HG03175 (cell line): ENCODE measurements around the gene CCT6A.
A peak's percentile ranks its signal among the peaks of the same experiment; 100 is the strongest.
"Not testable (repeated sequence)": the region's sequence is repeated elsewhere in the genome, so short reads cannot be mapped to it uniquely, and the experiment has no call there.

ENCODE experiments used
- ATAC-seq: cut with Tn5 transposase; IDR thresholded peaks from one replicate; pipeline ENCODE4 v1.9.1; 2021; ENCODE audit warnings: mild to moderate bottlenecking, moderate library complexity; ENCODE audit not compliant: unreplicated experiment

The CCT6A gene

GRCh38 chr7:56048763-56049162 lies 2.8 kb upstream of the CCT6A start:
- not testable (repeated sequence) for ATAC-seq

DNA sequence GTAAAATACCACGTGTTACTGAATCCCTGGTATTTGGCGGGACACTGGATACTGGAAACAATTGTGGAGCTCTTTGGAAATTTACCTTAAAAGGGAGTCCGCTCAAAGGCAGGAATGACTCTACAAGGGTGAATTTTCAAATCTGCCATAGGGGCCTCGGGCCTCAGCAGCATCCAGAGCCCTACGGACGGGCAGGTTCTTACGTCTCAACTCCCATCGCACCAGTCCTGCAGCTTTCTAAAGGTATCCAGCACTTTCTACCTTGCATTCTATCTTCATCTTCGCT lies 569 bp upstream of the CCT6A start:
- ATAC-seq: no peak

GRCh38 chr7:56053379-56053778 lies 1.8 kb downstream of the CCT6A start:
- no peak for ATAC-seq

GRCh38 chr7:56053993-56054392 lies 2.4 kb downstream of the CCT6A start:
- no peak for ATAC-seq

GRCh38 chr7:56062382-56062781 lies 10.8 kb downstream of the CCT6A start:
- no peak for ATAC-seq

DNA sequence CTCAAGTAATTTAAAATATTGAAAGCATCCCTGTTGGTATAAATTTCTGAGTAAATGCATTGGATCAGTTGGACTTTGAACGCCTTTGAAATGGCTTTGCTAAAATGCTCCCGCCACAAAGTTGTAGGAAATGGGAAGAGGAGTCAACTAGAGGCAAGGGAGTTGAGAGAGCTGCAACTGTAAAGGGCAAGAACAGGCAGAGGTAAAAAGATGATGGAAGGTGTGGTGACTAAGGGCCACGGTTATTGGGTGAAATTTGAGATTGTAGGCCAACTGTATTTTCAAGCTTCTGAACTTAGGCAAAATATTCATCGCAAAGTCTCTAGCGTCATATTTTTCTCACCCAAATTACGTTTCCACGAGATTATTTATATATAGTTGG lies 11.9 kb downstream of the CCT6A start:
- ATAC-seq: no peak

- ATAC-seq: peak; percentile 88
Measured at GRCh38 chr7:56063882-56064625, 12.5 kb downstream of the CCT6A start, which contains the start of gene SUMF2. TSS of gene SUMF2 (plus strand) at chr7:56064286. CDS start at chr7:56064312, 26 bp downstream.

DNA sequence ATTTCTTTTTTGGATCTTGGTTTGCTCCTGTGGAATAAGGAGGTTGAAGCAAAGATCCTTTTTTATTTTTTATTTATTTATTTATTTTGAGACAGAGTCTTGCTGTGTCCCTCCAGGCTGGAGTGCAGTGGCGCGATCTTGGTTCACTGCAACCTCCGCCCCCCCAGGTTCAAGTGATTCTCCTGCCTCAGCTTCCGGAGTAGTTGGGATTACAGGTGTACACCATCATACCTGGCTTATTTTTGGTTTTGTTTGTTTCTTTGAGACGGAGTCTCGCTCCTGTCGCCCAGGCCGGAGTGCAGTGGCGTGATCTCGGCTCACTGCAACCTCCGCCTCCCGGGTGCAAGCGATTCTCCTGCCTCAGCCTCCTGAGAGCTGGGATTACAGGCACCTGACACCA lies 14.8 kb downstream of the CCT6A start:
- not testable (repeated sequence) for ATAC-seq

GRCh38 chr7:56074371-56074791 lies 22.8 kb downstream of the CCT6A start:
- ATAC-seq: peak; percentile 87

- ATAC-seq: no peak
Measured at GRCh38 chr7:56077681-56078080, 26.1 kb downstream of the CCT6A start.

GRCh38 chr7:56078196-56078595 lies 26.6 kb downstream of the CCT6A start:
- ATAC-seq: no peak

GRCh38 chr7:56079450-56080185 lies 28.1 kb downstream of the CCT6A start:
- no peak for ATAC-seq

- not testable (repeated sequence) for ATAC-seq
Measured at GRCh38 chr7:56080726-56081435, 29.3 kb downstream of the CCT6A start.

- no peak for ATAC-seq
Measured at GRCh38 chr7:56081626-56082340, 30.2 kb downstream of the CCT6A start.

GRCh38 chr7:56083150-56083785 lies 31.7 kb downstream of the CCT6A start:
- ATAC-seq: no peak

DNA sequence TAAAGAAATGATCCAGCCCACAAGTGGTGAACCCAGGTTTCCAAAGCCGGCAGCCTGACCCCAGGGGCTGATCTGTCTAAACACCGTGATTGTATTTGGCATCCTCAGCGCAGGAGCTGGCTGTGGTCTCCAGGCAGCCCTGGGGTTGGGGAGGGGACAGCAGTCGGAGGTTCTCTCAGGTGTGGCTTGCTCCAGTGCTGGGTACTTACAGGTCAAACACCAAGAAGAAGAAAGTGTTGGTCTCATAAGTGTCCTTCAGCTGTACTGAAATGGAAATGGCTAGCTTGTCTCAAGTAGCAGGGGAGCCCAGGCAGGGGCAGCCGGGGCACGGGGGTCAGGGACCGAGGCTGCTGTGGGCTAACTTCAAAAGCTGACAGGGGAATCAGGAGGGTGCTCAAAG lies 35.2 kb downstream of the CCT6A start:
- ATAC-seq: no peak

- no peak for ATAC-seq
Measured at GRCh38 chr7:56087445-56087844, 35.9 kb downstream of the CCT6A start.

DNA sequence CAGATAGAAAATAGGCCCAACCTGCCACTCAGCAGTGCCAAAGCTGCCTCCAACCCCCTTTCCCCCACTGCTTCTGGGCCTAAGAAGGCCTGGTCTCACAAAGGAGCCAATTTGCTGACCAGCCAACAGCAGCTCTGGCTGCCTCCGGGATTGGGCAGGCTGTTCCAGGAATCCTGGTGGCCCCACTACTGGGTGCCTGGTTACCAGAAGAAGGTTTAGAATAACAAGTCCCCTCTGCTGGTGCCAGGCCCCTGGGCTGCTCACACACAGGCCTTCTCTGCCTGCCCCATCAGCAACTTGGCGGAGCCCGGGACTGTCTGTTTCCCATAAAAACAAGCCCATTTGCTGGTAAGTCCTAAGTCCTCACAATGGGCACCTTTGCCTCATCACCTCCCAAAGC lies 40.0 kb downstream of the CCT6A start:
- no peak for ATAC-seq

GRCh38 chr7:56092388-56092787 lies 40.8 kb downstream of the CCT6A start:
- not testable (repeated sequence) for ATAC-seq

DNA sequence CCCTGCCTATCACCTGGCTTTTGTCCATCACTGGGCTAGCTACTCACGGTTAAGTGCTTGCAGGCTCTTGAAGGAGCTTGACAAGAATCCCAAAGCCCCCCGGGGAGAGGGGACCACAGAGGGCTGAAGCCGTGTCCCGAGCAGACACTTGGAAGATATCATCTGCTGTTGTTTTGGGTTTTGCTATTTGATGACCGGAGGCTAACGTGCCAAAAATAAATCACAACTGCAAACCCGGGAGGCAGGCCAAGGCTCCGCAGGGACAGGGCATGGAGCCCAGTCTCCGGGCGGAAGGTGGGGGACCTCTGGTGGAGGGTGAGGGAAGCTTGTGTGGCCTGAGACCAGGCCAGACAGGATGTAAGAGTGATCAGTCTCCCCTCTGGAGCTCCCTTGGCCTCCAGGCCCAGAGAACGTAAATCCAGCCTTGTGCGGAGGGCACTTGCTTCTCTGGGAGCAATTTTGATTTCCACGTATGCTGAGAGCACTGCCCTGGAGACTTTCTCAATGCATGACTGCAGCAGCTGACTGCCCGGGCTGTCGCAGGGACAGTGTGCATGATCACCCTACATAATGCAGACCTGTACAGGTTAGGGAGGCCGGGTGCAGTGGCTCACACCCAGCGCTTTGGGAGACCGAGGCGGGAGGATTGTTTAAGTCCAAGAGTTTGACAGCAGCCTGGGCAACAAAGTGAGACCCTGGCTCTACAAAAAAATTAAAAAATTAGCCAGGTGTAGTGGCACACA lies 41.4 kb downstream of the CCT6A start, which contains the start of gene PHKG1:
TSS of gene PHKG1 (minus strand) at position 164 of the 743 bp plus-strand sequence. CDS start 4,011 bp downstream, outside the sequence.
- no peak for ATAC-seq
